ENCODE data around the gene EPS8L3. TPM values are rescaled to one million over a fixed set of nuclear protein-coding genes. Genes with fewer than 3 reads are reported as not detected.
"Not testable (repeated sequence)": the region's sequence is repeated elsewhere in the genome, so short reads cannot be mapped to it uniquely, and the experiment has no call there.

The EPS8L3 gene
- total RNA-seq, 1 experiment from 2014 or later = not detected

DNA sequence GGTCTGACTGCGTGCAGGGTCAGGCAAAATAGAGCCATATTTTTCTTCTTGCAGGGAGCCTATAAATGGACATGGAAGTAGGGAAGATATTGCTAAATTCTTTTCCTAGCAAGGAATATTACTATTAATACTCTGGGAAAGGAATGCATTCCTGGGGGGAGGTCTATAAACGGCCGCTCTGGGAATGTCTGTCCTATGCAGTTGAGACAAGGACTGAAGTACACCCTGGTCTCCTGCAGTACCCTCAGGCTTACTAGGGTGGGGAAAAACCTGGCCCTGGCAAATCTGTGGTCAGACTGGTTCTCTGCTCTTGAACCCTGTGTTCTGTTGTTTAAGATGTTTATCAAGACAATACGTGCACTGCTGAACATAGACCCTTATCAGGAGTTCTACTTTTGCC lies 54.8 kb downstream of the EPS8L3 start:
- in situ Hi-C loops (cut with HindIII; ENCODE audit: low pct_unique_long_range_greater_than_20kb, low sequenced_read_pairs); DNase-seq (ENCODE audit: low read depth, low spot score): not testable (repeated sequence)

DNA sequence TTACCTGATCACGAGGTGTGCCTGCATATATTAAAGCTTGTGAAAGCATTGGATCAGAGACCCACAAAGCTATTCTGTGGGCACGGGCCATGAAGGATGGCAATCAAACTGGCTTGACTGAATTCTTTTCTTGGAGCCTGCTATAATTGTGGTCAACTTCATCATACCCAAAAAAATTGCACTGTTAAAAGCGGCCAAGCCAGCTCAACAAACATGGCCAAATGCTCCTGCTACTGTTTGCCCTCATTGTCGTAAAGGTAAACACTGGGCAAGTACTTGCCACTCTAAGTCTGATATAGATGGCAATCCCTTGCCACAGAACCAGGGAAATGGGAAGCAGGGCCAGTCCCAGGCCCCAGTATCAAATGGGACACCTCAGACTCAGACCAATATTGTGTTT lies 58.3 kb downstream of the EPS8L3 start:
- in situ Hi-C loops (cut with HindIII; ENCODE audit: low pct_unique_long_range_greater_than_20kb, low sequenced_read_pairs) = no loop called here
- no peak for DNase-seq (ENCODE audit: low read depth, low spot score)

DNA sequence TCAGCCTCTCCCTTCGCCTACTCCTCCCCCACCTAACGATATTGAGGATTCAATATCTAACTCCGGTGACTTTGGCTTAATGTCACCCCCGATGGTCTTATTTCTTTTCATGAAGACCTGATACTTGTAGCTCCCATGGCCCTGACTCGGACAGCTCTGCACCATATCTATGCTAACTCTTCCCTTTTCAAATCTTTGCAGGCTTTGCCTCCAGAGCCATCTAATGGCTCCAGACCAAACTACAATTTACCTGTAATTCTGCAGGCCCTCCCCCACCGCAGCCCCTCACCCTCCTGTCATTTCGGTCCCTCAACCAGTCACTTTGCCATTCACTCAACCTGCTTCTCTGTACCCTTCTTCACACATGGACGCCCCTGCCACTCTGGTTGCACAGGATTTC lies 59.5 kb downstream of the EPS8L3 start:
- in situ Hi-C loops (cut with HindIII; ENCODE audit: low pct_unique_long_range_greater_than_20kb, low sequenced_read_pairs) = no loop called here
- no peak for DNase-seq (ENCODE audit: low read depth, low spot score)

DNA sequence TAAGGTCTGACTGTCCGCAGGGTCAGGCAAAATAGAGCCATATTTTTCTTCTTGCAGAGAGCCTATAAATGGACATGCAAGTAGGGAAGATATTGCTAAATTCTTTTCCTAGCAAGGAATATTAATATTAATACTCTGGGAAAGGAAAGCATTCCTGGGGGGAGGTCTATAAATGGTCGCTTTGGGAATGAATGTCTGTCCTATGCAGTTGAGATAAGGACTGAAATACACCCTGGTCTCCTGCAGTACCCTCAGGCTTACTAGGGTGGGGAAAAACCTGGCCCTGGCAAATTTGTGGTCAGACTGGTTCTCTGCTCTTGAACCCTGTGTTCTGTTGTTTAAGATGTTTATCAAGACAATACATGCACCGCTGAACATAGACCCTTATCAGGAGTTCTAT lies 60.8 kb downstream of the EPS8L3 start:
- DNase-seq (ENCODE audit: low read depth, low spot score); in situ Hi-C loops (cut with HindIII; ENCODE audit: low pct_unique_long_range_greater_than_20kb, low sequenced_read_pairs): not testable (repeated sequence)

Other genes with a start within 250 kb of the EPS8L3 start
- 0.03 and 0.98 TPM in 2 replicates for gene GPR61, start 224.1 kb downstream of the EPS8L3 start, total RNA-seq (2014; rRNA removed; shearing (Covaris generic))
- gene GNAI3, start 215.3 kb downstream of the EPS8L3 start, total RNA-seq (2014; rRNA removed; shearing (Covaris generic)) = 8.3 TPM in 2 replicates
- gene GNAT2, start 144.3 kb downstream of the EPS8L3 start, total RNA-seq (2014; rRNA removed; shearing (Covaris generic)) = 0.11 and 0.18 TPM in 2 replicates
- gene AMPD2, start 144.1 kb downstream of the EPS8L3 start, total RNA-seq (2014; rRNA removed; shearing (Covaris generic)) = 30.2 and 31.9 TPM in 2 replicates
- gene GSTM4, start 107.8 kb downstream of the EPS8L3 start, total RNA-seq (2014; rRNA removed; shearing (Covaris generic)) = 32.1 and 43.6 TPM in 2 replicates
- gene GSTM2, start 95.9 kb downstream of the EPS8L3 start, total RNA-seq (2014; rRNA removed; shearing (Covaris generic)) = 2.2 and 5.9 TPM in 2 replicates
- not detected in 2 replicates for gene GSTM1, start 76.1 kb downstream of the EPS8L3 start, total RNA-seq (2014; rRNA removed; shearing (Covaris generic))
- not detected in 2 replicates for gene GSTM5, start 51.7 kb downstream of the EPS8L3 start, total RNA-seq (2014; rRNA removed; shearing (Covaris generic))
- 67.6 and 72.1 TPM in 2 replicates for gene GSTM3, start 22.9 kb downstream of the EPS8L3 start, total RNA-seq (2014; rRNA removed; shearing (Covaris generic))
- 3.2 and 4.0 TPM in 2 replicates for gene CSF1, start 146.9 kb upstream of the EPS8L3 start, total RNA-seq (2014; rRNA removed; shearing (Covaris generic))
- 56.4 and 68.3 TPM in 2 replicates for gene AHCYL1, start 220.8 kb upstream of the EPS8L3 start, total RNA-seq (2014; rRNA removed; shearing (Covaris generic))